HG03108 (cell line): ENCODE results near the gene SDS.

Source experiments
- ATAC-seq: cut with Tn5 transposase; IDR thresholded peaks from one replicate; pipeline ENCODE4 v1.9.1; 2021; ENCODE audit warnings: moderate library complexity; ENCODE audit not compliant: unreplicated experiment

The SDS gene

GRCh38 chr12:113425960-113426453, 22.3 kb upstream of the SDS start:
- ATAC-seq: no peak

GRCh38 chr12:113424915-113425823, 21.5 kb upstream of the SDS start:
- no peak for ATAC-seq

GRCh38 chr12:113424456-113424855, 20.8 kb upstream of the SDS start:
- no peak for ATAC-seq

GRCh38 chr12:113422886-113423669, 19.4 kb upstream of the SDS start:
- ATAC-seq: no peak

- peak; percentile 85 for ATAC-seq
Observed at GRCh38 chr12:113422030-113422885, 18.6 kb upstream of the SDS start, which contains the start of gene SDSL. Gene SDSL, plus strand, starts transcription at chr12:113422380. Its CDS starts 5,603 bp downstream, at chr12:113427983.

GRCh38 chr12:113420996-113421595, 17.4 kb upstream of the SDS start:
- no peak for ATAC-seq

GRCh38 chr12:113418213-113418879, 14.7 kb upstream of the SDS start:
- no peak for ATAC-seq

GRCh38 chr12:113416091-113416754, 12.5 kb upstream of the SDS start:
- ATAC-seq: no peak

GRCh38 chr12:113414519-113415038, 10.9 kb upstream of the SDS start:
- no peak for ATAC-seq

- ATAC-seq: no peak
Observed at GRCh38 chr12:113413488-113413939, 9.8 kb upstream of the SDS start.

GRCh38 chr12:113409462-113410124, 5.9 kb upstream of the SDS start:
- no peak for ATAC-seq

GRCh38 chr12:113408756-113409298, 5.1 kb upstream of the SDS start:
- no peak for ATAC-seq

- no peak for ATAC-seq
Observed at GRCh38 chr12:113407931-113408600, 4.4 kb upstream of the SDS start.

GRCh38 chr12:113405694-113406093, 2.0 kb upstream of the SDS start:
- no peak for ATAC-seq

GRCh38 chr12:113402586-113403260, 964 bp downstream of the SDS start:
- no peak for ATAC-seq

GRCh38 chr12:113401066-113402000, 2.4 kb downstream of the SDS start:
- ATAC-seq: no peak
